ENCODE results near the gene SPARCL1.

DNA sequence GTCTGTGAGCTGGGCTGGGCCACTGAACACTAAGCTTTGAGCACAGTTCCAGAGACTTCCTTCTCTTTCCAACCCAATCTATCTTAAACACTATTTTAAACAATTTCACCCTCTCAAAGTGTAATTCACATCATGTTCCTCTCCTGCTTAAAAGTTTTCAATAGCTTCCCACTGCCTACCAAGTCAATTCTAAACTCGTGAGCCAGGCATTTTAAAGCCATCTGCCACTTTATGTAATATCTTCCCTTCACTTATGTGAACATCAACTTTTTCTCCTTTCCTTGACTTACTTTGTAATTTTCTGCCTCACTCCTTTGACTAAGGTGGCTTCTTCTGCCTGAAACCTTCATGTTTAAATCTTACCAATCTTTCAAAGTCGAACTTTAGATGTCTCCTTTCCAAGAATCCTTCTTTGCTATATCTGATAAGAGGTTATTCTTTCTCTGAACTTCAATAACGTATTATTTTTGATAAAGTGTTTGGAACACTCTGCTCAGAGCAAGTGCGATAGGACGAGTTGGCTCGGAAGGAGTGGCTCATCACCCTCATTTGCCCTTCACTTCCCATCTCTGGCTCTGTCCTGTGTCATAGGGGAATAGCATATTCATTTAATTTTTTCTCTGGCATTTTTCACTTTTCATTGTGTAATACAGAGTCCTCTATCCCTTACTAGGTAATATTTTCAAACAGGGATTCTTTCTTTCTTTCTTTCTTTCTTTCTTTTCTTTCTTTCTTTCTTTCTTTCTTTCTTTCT lies 13.0 kb upstream of the SPARCL1 start:
- TF ChIP-seq, protein P1, sequence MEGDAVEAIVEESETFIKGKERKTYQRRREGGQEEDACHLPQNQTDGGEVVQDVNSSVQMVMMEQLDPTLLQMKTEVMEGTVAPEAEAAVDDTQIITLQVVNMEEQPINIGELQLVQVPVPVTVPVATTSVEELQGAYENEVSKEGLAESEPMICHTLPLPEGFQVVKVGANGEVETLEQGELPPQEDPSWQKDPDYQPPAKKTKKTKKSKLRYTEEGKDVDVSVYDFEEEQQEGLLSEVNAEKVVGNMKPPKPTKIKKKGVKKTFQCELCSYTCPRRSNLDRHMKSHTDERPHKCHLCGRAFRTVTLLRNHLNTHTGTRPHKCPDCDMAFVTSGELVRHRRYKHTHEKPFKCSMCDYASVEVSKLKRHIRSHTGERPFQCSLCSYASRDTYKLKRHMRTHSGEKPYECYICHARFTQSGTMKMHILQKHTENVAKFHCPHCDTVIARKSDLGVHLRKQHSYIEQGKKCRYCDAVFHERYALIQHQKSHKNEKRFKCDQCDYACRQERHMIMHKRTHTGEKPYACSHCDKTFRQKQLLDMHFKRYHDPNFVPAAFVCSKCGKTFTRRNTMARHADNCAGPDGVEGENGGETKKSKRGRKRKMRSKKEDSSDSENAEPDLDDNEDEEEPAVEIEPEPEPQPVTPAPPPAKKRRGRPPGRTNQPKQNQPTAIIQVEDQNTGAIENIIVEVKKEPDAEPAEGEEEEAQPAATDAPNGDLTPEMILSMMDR (IDR thresholded peaks at IDR 0.05), result no peak
- no peak for TF ChIP-seq POLR2A (IDR thresholded peaks at IDR 0.05)
- TF ChIP-seq EP300 (IDR thresholded peaks at IDR 0.05), result no peak

Data from tibial nerve (tissue), 4 donors.